Limb (tissue), 2 donors: Measurements from ENCODE around the gene UBE2B.

ENCODE experiments used
- DNase-seq, 2 donors: peaks; one replicate each; pipeline ENCODE4 v3.0.0-alpha.2; 2016; ENCODE audit errors: extremely low spot score in 2 of 2

UBE2B gene

DNA sequence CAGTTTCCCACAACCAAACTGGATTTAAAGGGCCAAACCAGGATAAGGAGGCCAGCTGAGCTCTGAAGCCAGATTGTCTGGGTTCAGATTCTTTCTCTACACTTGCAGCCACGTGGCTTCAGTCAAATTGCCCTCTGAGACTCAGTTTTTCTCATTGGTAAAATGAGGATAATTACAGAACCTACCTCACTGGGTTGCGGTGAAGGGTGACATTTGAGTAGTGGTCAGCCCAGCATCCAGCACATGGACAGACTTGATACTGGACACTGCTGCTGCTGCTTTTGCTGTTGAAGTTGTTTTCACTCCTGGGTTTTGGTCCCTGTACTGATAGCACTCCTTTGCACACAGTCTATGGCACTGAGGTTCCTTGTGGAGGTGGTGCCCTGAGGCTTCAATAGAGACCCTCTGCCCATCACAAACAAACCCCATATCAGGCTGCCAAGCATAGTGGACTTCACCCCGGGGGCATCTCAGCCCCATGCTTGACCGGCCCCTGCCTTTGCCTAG, 66.0 kb downstream of the UBE2B start:
- no peak for DNase-seq

DNA sequence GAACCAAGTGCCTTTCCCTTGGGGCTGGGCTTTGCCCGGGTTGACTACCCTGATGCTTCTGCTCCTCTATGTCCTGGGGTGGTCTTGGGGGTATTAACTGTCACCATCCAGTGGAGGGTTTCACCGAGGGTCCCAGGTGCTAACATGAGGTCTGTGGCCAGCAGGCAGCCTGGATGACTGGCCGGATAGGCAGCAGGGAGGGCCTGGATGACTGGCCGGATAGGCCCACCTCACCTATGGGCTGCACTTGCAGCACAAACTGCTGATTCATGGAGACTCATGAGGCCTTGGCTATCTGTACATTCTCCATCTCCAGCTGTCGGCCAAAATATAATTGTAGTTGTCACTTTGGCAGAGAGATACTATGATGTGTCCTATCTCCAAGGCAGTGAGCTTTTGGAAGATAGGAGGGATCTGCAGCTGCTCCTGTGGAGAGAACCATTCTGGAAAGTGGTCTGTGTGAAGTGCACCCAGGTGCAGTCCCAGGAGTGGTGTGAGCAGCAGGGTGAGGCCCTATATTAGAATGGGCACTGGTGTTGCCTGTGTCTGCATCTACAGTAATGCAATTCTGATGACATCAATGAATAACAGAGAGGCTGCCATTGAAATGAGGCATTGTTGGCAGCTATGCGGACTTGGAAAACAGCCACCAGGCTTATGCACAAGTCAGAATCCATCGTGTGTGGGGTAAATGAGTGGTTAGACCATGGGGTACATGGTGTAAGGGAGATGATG, 66.6 kb downstream of the UBE2B start:
- DNase-seq, result no peak

DNA sequence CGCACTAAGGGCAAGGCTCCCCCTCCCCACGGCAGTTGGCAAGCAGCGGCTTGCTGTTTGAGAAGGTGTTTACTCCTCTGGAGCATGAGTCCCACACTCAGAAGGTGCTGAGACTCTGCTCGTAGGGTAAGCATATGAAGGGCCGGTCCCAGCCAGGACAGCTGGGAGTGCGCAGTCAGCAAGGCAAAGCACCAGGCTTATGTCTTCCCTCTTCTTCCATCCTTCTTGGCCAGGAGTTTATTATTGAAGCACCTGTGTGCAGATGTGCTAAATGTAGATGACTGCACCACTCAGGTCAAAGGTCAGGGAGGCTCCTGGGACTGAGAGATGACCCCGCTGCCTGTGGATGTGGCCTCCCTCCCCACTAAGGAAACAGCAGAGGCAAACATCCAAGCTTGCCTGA, 67.4 kb downstream of the UBE2B start:
- no peak for DNase-seq

GRCh38 chr5:134439210-134439654, 67.9 kb downstream of the UBE2B start:
- peak; percentile 46 to 56 for DNase-seq

- DNase-seq, result no peak
Measured at GRCh38 chr5:134440201-134440755, 68.9 kb downstream of the UBE2B start.
